HCT116 (cell line): ENCODE measurements around the gene DCTN4.

ENCODE experiments used
- TF ChIP-seq, protein P1 (sequence below): IDR thresholded peaks from 2 replicates; pipeline ENCODE4 v1.6.1; 2011; ENCODE audit warnings: mild to moderate bottlenecking, low read length, moderate library complexity; ENCODE audit not compliant: insufficient replicate concordance; ENCODE audit errors: extremely low read depth
- TF ChIP-seq, protein P2 (sequence below), 3 experiments: fragments of 200-600 bp in 1 of 3; sonication (generic) in 1 of 3; IDR thresholded peaks in 2 of 3; conservative IDR thresholded peaks in 1 of 3; 2 replicates each; pipeline ENCODE4 v1.5.1; 2012 to 2017; ENCODE audit warnings: low read depth in 2 of 3, low read length in 2 of 3, antibody characterized with exemption in 1 of 3, borderline replicate concordance in 1 of 3, control low read depth in 1 of 3, mild to moderate bottlenecking in 1 of 3, mixed read lengths in 1 of 3, mixed run types in 1 of 3, moderate library complexity in 1 of 3; ENCODE audit not compliant: insufficient read depth in 1 of 3

GRCh38 chr5:150753463-150753862 is 5.4 kb downstream of the DCTN4 start:
- TF ChIP-seq, protein P1, sequence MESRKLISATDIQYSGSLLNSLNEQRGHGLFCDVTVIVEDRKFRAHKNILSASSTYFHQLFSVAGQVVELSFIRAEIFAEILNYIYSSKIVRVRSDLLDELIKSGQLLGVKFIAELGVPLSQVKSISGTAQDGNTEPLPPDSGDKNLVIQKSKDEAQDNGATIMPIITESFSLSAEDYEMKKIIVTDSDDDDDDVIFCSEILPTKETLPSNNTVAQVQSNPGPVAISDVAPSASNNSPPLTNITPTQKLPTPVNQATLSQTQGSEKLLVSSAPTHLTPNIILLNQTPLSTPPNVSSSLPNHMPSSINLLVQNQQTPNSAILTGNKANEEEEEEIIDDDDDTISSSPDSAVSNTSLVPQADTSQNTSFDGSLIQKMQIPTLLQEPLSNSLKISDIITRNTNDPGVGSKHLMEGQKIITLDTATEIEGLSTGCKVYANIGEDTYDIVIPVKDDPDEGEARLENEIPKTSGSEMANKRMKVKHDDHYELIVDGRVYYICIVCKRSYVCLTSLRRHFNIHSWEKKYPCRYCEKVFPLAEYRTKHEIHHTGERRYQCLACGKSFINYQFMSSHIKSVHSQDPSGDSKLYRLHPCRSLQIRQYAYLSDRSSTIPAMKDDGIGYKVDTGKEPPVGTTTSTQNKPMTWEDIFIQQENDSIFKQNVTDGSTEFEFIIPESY = no peak
- TF ChIP-seq, protein P2, sequence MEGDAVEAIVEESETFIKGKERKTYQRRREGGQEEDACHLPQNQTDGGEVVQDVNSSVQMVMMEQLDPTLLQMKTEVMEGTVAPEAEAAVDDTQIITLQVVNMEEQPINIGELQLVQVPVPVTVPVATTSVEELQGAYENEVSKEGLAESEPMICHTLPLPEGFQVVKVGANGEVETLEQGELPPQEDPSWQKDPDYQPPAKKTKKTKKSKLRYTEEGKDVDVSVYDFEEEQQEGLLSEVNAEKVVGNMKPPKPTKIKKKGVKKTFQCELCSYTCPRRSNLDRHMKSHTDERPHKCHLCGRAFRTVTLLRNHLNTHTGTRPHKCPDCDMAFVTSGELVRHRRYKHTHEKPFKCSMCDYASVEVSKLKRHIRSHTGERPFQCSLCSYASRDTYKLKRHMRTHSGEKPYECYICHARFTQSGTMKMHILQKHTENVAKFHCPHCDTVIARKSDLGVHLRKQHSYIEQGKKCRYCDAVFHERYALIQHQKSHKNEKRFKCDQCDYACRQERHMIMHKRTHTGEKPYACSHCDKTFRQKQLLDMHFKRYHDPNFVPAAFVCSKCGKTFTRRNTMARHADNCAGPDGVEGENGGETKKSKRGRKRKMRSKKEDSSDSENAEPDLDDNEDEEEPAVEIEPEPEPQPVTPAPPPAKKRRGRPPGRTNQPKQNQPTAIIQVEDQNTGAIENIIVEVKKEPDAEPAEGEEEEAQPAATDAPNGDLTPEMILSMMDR (IDR thresholded peaks at IDR 0.05 in 2 of 3, conservative IDR thresholded peaks at IDR 0.05 in 1 of 3; ENCODE audit: borderline replicate concordance in 1 of 3, insufficient read depth in 1 of 3, low read depth in 2 of 3, low read length in 2 of 3) = no peak
